Testis (tissue), 3 donors: Measurements from ENCODE around the gene ABCA13. TPM values are rescaled to one million over a fixed set of nuclear protein-coding genes. Genes with fewer than 3 reads are reported as not detected.

Experiments
- DNase-seq: peaks from one replicate; pipeline ENCODE4 v3.0.0-alpha.2; 2019
- H3K27ac ChIP-seq, 2 donors: fragments of 200-600 bp; sonication (generic); one replicate each; pipeline ENCODE4 v1.5.1; 2019
- H3K27me3 ChIP-seq: fragments of 200-600 bp; sonication (generic); one replicate; pipeline ENCODE4 v1.5.1; 2019
- H3K36me3 ChIP-seq: fragments of 200-600 bp; sonication (generic); one replicate; pipeline ENCODE4 v1.5.1; 2017; ENCODE audit warnings: low read depth; ENCODE audit errors: missing control alignments
- H3K4me1 ChIP-seq: fragments of 200-600 bp; sonication (generic); one replicate; pipeline ENCODE4 v1.5.1; 2019
- H3K4me3 ChIP-seq, 2 donors: fragments of 200-600 bp; sonication (generic); one replicate each; pipeline ENCODE4 v1.5.1; 2017 to 2019
- H3K9me3 ChIP-seq: fragments of 200-600 bp; sonication (generic); one replicate; pipeline ENCODE4 v1.5.1; 2017
- POLR2A ChIP-seq: fragments of 450-650 bp; IDR thresholded peaks from one replicate; pipeline ENCODE4 v1.6.1; 2017; ENCODE audit warnings: antibody characterized with exemption, mild to moderate bottlenecking, moderate library complexity
- WGBS, 2 donors: methylation state at CpG; one replicate each; pipeline ENCODE4 v1.1.5; 2018; 5-methylcytosine and 5-hydroxymethylcytosine counted together
- intact Hi-C: fragments of 100-400 bp; cut with DNase I; formaldehyde crosslinking; loops from one replicate; pipeline ENCODE4 v1.15.1; 2023; ENCODE audit warnings: low total_unique reads
- polyA plus RNA-seq: library from polyadenylated mRNA; stranded (reverse); fragments of 350-450 nt; fragmentation: Illumina TruSeq; extraction: RNeasy Lipid Tissue Mini Kit (QIAGEN cat#74804); gene quantifications from one replicate; pipeline ENCODE4 v1.2.3, GENCODE V29; 2014; ENCODE audit warnings: low read depth, low replicate concordance; ENCODE audit not compliant: insufficient read depth
- total RNA-seq, 2 donors: library from RNA; depleted of rRNA; stranded (reverse); fragments of >200 nt; gene quantifications; one replicate each; pipeline ENCODE4 v1.2.3, GENCODE V29; 2016
- TF ChIP-seq, protein P1 (sequence below), 3 experiments: fragments of 450-650 bp in 2 of 3; fragments of 200-600 bp in 1 of 3; sonication (generic) in 1 of 3; IDR thresholded peaks; one replicate each; pipeline ENCODE4 v1.5.1; 2016 to 2019; ENCODE audit warnings: antibody characterized with exemption in 3 of 3, mild to moderate bottlenecking in 2 of 3, moderate library complexity in 1 of 3

The ABCA13 gene
- total and polyA plus RNA-seq, 3 donors from 2014 or later: 3.5 to 7.3 (median 4.3) TPM

DNA sequence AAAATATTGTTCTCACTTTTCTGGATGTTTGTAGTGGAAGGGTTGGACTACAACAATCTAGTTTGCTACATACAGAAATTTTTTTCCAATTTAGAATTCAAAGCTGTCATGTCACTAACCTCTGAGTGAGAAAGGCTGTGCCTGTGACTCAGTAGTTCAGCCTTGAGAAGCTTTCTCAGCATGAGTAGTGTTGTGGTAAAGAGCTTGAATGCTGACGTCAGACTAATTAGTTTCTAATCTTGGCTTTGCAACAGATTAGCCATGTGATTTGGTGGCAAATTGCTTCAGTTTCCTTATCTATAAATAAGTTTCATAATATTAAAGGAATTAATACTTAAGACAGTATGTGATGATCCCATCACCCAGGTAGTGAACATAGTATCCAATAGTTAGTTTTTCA is 83.8 kb downstream of the ABCA13 start:
- Histone ChIP-seq H3K27me3 (no peaks in the 10 kb centered on the region), H3K4me3 (no peak overlapping the region), H3K4me1 (no peaks in the 10 kb centered on the region), H3K9me3 (no peaks in the 10 kb centered on the region), H3K27ac (no peak overlapping the region), H3K36me3 (no peaks in the 10 kb centered on the region)
- DNase-seq: no peak
- 36 to 37% methylated on average over 1 of the region's 1 CpG for WGBS, 2 donors
- intact Hi-C loops: no loop called here
- TF ChIP-seq, protein P1, sequence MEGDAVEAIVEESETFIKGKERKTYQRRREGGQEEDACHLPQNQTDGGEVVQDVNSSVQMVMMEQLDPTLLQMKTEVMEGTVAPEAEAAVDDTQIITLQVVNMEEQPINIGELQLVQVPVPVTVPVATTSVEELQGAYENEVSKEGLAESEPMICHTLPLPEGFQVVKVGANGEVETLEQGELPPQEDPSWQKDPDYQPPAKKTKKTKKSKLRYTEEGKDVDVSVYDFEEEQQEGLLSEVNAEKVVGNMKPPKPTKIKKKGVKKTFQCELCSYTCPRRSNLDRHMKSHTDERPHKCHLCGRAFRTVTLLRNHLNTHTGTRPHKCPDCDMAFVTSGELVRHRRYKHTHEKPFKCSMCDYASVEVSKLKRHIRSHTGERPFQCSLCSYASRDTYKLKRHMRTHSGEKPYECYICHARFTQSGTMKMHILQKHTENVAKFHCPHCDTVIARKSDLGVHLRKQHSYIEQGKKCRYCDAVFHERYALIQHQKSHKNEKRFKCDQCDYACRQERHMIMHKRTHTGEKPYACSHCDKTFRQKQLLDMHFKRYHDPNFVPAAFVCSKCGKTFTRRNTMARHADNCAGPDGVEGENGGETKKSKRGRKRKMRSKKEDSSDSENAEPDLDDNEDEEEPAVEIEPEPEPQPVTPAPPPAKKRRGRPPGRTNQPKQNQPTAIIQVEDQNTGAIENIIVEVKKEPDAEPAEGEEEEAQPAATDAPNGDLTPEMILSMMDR (IDR thresholded peaks at IDR 0.05): no peak
- TF ChIP-seq POLR2A: no peak

DNA sequence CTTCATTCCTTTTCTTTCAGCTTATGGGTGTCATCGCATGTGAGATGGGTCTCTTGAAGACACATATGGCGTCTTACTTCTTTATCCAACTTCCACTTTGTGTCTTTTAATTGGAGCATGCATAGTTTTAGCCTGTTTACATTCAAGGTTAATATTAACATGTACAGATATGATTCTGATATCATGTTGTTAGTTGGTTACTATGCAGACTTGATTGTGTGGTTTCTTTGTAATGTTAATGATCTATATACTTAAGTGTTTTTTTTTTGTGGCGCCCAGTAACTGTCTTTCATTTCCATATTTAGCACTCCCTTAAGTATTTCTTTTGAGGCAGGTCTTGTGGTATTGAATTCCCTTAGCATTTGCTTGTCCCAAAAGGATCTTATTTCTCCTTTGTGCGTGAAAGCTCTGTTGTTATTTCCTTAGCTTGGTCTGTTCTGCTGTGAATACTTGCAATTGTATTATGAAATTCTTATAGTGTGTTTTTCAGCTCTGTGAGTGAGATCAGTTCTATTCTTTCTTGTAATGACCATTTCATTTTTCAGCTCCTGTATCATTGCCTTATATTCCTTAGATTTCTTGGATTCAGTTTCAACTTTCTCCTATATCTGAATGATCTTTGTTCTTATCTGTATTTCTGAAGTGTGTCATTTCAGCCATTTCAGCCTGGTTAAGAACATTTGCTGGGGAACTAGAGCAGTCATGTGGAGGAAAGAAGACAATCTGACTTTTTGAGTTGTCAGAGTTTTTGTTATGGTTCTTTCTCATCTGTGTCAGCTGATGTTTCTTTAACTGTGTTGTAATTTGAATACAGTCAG is 88.4 kb downstream of the ABCA13 start:
- Histone ChIP-seq H3K27ac (no peak overlapping the region), H3K9me3 (no peaks in the 10 kb centered on the region), H3K27me3 (no peaks in the 10 kb centered on the region), H3K36me3 (no peaks in the 10 kb centered on the region), H3K4me3 (no peak overlapping the region), H3K4me1 (no peaks in the 10 kb centered on the region)
- no peak for TF ChIP-seq POLR2A
- TF ChIP-seq, protein P1 (IDR thresholded peaks at IDR 0.05): no peak
- intact Hi-C loops: no loop called here
- WGBS, 2 donors: 94 to 96% methylated on average over 4 of the region's 4 CpGs
- no peak for DNase-seq

DNA sequence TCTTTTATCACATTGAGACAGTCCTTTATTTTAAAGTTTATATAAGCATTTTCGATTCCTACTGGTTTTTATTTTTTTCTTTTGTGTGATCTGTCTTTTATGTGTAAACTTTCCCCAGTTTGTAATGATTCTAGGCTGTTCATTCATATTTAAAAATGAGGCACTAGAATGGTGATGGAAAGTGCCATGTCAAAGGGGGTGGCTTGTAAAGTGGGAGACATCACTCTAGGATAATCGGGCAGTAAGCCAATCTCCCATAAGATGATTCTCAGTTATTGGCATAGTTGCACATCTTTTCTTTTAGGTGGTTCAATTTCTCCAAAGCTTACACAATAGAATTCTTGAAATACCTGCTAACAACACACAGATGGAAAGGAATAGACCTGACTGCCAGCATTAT is 90.4 kb downstream of the ABCA13 start:
- TF ChIP-seq POLR2A: no peak
- TF ChIP-seq, protein P1 (IDR thresholded peaks at IDR 0.05): no peak
- H3K4me1 ChIP-seq: no peaks in the 10 kb centered on the region
- intact Hi-C loops: no loop called here
- no peaks in the 10 kb centered on the region for H3K36me3 ChIP-seq
- no peaks in the 10 kb centered on the region for H3K9me3 ChIP-seq
- DNase-seq: no peak
- H3K4me3 ChIP-seq: no peak overlapping the region
- H3K27ac ChIP-seq: no peak overlapping the region
- no peaks in the 10 kb centered on the region for H3K27me3 ChIP-seq
- WGBS, 2 donors: 91 to 93% methylated on average over 2 of the region's 2 CpGs

DNA sequence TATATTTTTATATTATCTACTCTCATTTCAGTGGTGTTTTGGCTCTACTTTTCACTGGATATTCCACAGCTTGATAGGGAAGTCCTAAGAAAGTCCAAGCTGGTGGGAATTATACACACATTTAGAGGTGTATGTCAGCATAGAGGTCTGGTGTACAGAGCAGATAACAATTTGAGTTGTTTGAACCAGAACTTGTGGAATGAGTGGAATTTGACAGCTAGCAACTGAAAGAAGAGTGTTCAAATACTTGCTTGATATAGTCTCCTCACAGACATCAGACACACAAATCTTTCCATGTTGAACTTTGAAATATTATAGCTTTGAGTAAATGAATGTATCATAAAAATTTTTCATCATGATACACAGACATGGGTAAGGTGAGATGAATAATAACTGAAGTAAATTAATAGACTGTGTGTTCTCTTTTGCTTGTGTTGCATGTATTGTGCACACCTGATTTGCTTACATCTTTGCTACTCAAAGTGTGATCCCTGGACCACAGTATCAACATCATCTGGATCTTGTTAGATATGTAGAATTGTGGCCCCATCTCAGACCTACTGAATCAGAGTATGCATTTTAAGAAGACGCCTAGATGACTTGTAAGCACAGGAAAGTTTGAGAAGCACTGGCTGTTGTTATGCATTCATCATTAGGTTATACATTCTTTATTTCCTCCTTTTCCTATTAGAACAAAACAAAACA is 91.5 kb downstream of the ABCA13 start:
- 53 to 71% methylated on average over 1 of the region's 1 CpG for WGBS, 2 donors

More for the DNA sequence above, 91.5 kb downstream of the ABCA13 start:
- no peak for TF ChIP-seq POLR2A
- TF ChIP-seq, protein P1 (IDR thresholded peaks at IDR 0.05): no peak
- H3K9me3 ChIP-seq: no peaks in the 10 kb centered on the region
- H3K4me3 ChIP-seq: no peak overlapping the region
- no peak for DNase-seq
- intact Hi-C loops: no loop called here
- H3K27ac ChIP-seq: no peak overlapping the region
- H3K4me1 ChIP-seq: no peaks in the 10 kb centered on the region
- no peaks in the 10 kb centered on the region for H3K36me3 ChIP-seq
- H3K27me3 ChIP-seq: no peaks in the 10 kb centered on the region
